GM19397 (cell line): ENCODE data around the gene ERCC6L2.

Experiments
- ATAC-seq: cut with Tn5 transposase; IDR thresholded peaks from one replicate; pipeline ENCODE4 v1.9.1; 2021; ENCODE audit warnings: mild to moderate bottlenecking, moderate library complexity; ENCODE audit not compliant: unreplicated experiment

Gene ERCC6L2

GRCh38 chr9:95920017-95920416 is 44.5 kb downstream of the ERCC6L2 start:
- ATAC-seq: no peak

DNA sequence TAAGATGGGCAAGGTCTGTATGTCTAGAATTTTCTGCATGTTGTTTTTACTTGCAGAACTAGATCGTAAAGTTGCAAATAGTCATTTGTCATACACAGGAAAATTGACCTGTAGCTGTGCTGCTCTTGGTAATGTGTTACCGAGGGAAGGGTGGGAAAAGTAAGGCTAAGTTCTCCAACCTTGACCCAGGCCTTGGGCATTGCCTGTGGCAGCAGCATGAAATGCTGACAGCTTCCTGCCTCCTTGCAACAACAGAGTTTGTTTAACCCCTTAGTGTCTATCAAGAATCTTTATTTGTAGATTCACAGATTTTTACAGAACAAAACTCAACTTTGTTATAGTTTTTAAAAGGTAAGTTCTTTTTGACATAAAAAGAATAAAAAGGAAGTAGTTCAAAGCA is 48.3 kb downstream of the ERCC6L2 start:
- ATAC-seq: no peak

- ATAC-seq: no peak
These were observed 49.5 kb downstream of the ERCC6L2 start for GRCh38 chr9:95924987-95925386.

- no peak for ATAC-seq
These were observed 51.9 kb downstream of the ERCC6L2 start for GRCh38 chr9:95927271-95928004.

DNA sequence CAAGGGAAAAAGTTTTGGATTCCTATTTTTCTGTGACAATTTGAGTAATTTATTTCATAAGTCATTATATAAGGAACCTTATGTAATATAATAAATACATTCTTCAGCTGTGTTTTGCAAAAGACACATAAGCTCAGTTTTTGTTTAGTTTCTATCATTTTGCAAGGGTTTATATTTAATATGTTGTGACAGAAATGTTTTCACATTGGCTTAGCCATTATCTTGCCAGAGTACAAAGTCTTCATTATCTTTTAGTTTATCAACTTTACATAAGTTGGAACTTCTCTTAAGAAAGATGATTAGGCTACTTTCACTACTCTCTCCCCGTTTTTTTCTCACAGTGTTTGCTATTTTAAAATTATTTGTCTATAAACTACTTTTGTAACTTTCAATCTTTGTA is 54.8 kb downstream of the ERCC6L2 start:
- no peak for ATAC-seq

- ATAC-seq: no peak
These were observed 60.5 kb downstream of the ERCC6L2 start for GRCh38 chr9:95935861-95936578.

DNA sequence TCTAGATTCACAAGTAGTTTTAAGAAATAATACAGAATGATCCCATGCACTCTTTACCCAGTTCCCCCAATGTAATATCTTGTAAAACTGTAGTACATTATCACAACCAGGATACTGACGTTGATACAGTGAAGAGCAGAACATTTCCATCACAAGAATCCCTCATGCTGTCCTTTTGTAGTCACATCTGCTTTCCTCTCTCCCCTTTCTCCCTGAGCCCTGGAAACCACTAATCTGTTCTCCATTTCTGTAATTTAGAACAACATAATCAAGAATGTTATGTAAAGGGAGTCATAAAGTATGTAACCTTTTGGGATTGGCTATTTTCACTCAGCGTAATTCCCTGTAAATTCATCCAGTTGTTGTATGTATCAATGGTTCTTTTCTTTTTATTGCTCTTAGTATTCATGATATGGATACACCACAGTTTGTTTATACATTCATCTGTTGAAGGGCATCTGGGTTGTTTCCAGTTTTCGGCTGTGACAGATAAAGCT is 61.1 kb downstream of the ERCC6L2 start:
- ATAC-seq: no peak

DNA sequence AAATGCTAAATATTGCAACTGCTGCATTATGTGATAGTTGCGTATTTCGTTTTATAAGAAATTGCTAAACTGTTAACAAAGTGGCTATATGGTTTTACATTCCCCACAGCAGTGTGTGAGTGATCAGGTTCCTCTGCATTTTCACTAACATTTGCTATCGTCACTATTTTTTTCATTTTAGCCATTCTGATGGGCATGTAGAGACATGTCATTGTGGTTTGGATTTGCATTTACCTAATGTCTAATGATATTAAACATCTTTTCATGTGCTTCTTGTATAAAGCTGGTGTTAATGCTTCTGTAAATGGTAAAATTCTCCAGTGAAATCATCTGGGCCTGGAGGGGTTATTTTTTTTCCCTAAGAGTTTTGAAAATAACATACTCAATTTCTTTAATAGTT is 61.6 kb downstream of the ERCC6L2 start:
- no peak for ATAC-seq

GRCh38 chr9:95938724-95939123 is 63.2 kb downstream of the ERCC6L2 start:
- ATAC-seq: no peak

DNA sequence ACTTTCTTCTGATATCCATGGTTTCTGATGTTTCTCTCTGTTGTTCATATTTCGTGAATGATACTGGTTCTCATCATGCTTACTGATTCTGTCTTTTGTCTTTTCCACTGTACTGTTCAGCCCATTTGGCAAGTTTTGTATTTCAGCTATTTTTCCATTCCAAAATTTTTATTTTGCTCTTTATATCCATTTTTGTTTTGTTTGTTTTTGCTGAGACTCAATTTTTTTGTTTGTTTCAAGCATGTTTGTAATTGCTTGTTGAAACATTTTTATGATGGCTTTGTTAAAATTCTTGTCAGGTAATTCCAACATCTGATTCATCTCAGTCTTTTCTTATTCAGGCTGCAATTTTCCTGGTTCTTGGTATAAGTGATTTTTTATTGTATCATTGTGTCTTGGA is 64.0 kb downstream of the ERCC6L2 start:
- no peak for ATAC-seq

DNA sequence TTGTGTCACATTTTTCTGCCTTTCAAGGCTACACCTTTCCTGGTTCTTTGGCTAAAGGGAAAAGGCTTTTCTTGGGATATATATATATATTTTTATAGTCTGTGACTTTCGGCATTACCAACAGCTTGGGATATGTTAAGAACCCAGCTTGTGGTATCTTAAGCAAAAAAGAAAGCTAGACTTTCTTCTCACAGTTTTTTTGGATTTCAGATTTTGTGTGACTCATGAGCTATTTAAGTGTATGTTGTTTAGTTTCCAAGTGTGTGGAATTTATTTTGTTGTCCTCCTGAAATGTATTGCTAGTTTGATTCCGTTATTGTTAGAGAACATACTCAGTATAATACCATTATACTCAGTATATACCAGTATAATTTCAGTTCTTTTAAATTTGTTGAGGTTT is 64.8 kb downstream of the ERCC6L2 start:
- ATAC-seq: no peak

DNA sequence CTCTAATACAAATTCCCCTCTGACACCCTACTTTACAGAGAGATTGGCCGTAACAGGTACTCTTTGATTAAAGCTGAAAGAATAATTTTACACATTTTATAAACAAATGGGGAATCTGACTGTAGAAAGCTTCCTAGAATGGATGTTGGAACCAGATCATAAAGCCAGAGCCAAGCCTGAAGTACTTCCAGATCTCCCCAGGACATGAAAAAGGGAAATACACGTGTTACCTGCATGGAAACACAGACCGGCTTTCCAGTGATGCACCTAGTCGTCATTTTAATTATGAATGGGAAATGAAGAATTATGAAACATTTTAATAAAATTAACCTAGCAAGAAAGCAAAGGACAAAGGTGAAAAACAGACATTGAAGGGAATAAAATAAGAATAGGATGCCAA is 66.5 kb downstream of the ERCC6L2 start:
- no peak for ATAC-seq

DNA sequence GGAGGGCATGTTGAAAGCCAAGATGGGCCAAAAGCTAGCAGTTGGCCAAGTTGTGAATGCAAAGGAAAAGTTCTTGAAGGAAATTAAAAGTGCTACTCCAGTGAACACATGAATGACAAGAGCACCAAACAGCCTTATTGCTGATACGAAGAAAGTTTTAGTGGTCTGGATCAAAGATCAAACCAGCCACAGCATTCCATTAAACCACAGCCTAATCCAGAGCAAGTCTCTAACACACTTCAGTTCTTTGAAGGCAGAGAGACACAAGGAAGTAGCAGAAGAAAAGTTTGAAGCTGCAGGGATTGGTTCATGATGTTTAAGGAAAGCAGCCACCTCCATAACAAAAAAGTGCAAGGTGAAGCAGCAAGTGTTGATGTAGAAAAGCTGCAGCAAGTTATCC is 71.6 kb downstream of the ERCC6L2 start:
- no peak for ATAC-seq

- ATAC-seq: no peak
These were observed 77.0 kb downstream of the ERCC6L2 start for GRCh38 chr9:95952471-95952870.

DNA sequence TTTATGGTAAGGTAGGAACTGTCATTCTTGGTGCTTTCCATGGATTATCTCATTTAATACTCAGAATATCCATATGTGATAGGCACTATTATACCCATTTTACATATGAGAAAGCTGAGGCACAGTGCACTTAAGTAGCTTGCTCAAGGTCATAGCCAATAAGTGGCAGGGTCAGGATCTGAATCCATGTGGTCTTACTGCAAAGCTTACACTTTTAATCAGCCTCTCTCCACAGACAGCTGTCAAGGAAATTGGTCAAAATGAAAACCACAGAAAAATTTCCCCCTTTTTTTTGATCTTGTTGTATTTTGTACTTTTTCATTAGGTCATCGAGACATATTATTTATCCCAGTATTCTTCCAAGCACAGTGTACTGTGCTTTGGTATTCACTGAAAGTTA is 78.5 kb downstream of the ERCC6L2 start:
- no peak for ATAC-seq

DNA sequence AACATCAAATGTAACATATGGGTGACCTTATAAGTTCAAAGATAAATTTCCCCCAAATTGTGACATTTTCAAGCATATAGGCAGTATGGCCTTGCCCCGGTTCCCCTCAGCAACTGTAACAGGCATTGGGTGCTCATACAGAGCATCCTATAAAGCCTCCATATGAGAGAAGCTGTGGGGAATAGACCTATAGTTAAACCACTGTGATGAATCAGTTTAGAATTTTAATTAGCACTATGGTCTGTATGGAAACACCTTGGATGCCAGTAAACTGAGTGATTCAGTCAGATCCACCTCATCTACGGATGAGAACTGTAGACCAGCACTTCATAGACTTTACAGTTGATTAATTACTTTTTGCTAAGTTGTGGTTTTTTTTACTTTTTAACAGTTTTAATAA is 79.4 kb downstream of the ERCC6L2 start:
- ATAC-seq: no peak

DNA sequence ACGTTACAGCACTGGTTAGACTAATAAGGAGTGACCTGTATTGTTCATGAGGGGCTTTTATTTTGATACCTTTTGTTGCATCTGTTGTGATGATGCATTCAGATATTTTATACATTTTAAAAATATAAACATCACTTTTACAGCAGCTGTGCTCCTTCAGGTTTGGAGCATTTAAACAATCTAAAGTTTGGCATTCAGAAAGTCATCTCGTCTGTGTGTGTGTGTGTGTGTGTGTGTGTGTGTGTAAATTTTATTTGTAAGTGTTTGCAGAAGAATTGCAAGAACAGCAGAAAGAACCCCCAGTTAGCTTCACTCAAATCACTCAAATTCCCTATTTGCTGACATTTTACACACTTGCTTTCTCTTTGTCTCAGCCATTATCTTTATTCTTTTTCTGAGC is 87.4 kb downstream of the ERCC6L2 start:
- ATAC-seq: no peak

GRCh38 chr9:95963659-95964058 is 88.2 kb downstream of the ERCC6L2 start:
- no peak for ATAC-seq

DNA sequence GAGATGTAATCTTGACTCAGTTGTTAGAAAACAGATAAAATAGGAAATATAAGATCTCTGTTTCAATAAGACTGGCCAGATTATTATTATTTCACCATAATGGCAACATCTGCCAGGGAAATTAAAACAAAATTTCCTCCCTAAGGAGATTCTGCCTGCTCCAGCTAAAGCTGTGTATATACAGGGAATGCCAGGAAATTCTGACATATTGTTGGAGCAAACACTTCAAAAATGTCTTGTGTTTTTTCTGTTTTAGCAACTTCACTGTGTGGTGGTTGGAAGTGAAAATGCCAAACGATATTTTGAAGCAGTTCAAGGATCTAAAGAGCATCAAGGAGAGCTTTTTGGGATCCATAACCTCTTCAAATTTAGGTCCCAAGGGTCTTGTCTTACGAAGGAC is 90.8 kb downstream of the ERCC6L2 start:
- ATAC-seq: no peak

- ATAC-seq: no peak
These were observed 94.8 kb downstream of the ERCC6L2 start for GRCh38 chr9:95970317-95970716.

DNA sequence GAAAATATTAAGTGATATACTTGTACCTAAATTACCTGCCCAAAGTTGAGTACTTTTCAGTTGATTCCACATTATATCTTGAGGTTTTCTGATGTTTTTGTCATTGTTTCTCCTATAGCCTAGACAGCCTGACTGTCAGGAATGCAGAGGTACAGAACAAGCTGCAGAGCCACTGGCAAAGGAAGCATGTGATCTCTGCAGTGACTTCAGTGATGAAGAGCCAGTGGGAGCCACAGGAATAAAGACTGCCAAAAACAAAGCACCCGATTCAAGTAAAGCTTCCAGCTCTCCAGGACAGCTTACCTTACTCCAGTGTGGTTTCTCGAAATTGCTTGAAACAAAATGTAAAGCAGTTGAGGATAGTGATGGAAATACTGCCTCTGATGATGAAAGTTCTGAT is 96.3 kb downstream of the ERCC6L2 start:
- no peak for ATAC-seq

- no peak for ATAC-seq
These were observed 98.9 kb downstream of the ERCC6L2 start for GRCh38 chr9:95974389-95974788.
